ENCODE data around the gene ARHGEF12. TPM values are rescaled to one million over a fixed set of nuclear protein-coding genes. Genes with fewer than 3 reads are reported as not detected.

ARHGEF12 gene
- total RNA-seq, 1 donor from 2014 or later, result 109 TPM

GRCh38 chr11:120536091-120536796 lies 200.0 kb downstream of the ARHGEF12 start:
- DNase-seq (ENCODE audit: low spot score), result no peak

GRCh38 chr11:120536797-120537169 lies 200.6 kb downstream of the ARHGEF12 start:
- no peak for DNase-seq (ENCODE audit: low spot score)

GRCh38 chr11:120537996-120538395 lies 201.8 kb downstream of the ARHGEF12 start:
- no peak for DNase-seq (ENCODE audit: low spot score)

GRCh38 chr11:120538707-120539106 lies 202.5 kb downstream of the ARHGEF12 start:
- no peak for DNase-seq (ENCODE audit: low spot score)

Other genes starting within 250 kb of the ARHGEF12 start
- gene TRIM29, start 198.3 kb upstream of the ARHGEF12 start, total RNA-seq (ENCODE audit: insufficient read depth, low replicate concordance), result 39.7 TPM
- 20.7 TPM for gene OAF, start 125.4 kb upstream of the ARHGEF12 start, total RNA-seq (ENCODE audit: insufficient read depth, low replicate concordance)
- gene POU2F3, start 96.3 kb upstream of the ARHGEF12 start, total RNA-seq (ENCODE audit: insufficient read depth, low replicate concordance), result 3.1 TPM
- gene TLCD5, start 11.1 kb upstream of the ARHGEF12 start, total RNA-seq (ENCODE audit: insufficient read depth, low replicate concordance), result 9.9 TPM
- gene GRIK4, start 175.3 kb downstream of the ARHGEF12 start, total RNA-seq (ENCODE audit: insufficient read depth, low replicate concordance), result 1.2 TPM